KMS-11 (cell line): Measurements from ENCODE around the gene MLLT11.

ENCODE experiments used
- H2AFZ ChIP-seq: fragments of 200-600 bp; sonication (generic); 2 replicates; pipeline ENCODE4 v1.6.1; 2016; ENCODE audit warnings: antibody characterized with exemption, mixed run types, low read depth
- H3K27ac ChIP-seq: fragments of 200-600 bp; sonication (generic); 2 replicates; pipeline ENCODE4 v1.6.1; 2016; ENCODE audit warnings: mild to moderate bottlenecking, mixed run types
- H3K27me3 ChIP-seq: fragments of 200-600 bp; sonication (generic); 2 replicates; pipeline ENCODE4 v1.6.1; 2017; ENCODE audit warnings: mild to moderate bottlenecking, low read depth, mixed run types, moderate library complexity; ENCODE audit not compliant: insufficient read depth
- H3K36me3 ChIP-seq: fragments of 200-600 bp; sonication (generic); 2 replicates; pipeline ENCODE4 v1.6.1; 2017; ENCODE audit warnings: mild to moderate bottlenecking, mixed run types; ENCODE audit not compliant: insufficient read depth
- H3K4me1 ChIP-seq: fragments of 200-600 bp; sonication (generic); 2 replicates; pipeline ENCODE4 v1.6.1; 2016; ENCODE audit warnings: mild to moderate bottlenecking, low read depth, mixed run types; ENCODE audit not compliant: poor library complexity, severe bottlenecking
- H3K4me2 ChIP-seq: fragments of 200-600 bp; sonication (generic); 2 replicates; pipeline ENCODE4 v1.7.0; 2016; ENCODE audit warnings: mild to moderate bottlenecking, mixed run types
- H3K4me3 ChIP-seq: fragments of 200-600 bp; sonication (generic); IDR thresholded peaks from 2 replicates; pipeline ENCODE4 v1.6.1; 2017; ENCODE audit warnings: low read depth, low read length, mixed read lengths; ENCODE audit not compliant: insufficient read depth
- H3K79me2 ChIP-seq: fragments of 200-600 bp; sonication (generic); 2 replicates; pipeline ENCODE4 v1.6.1; 2016; ENCODE audit warnings: low read depth, mixed run types; ENCODE audit not compliant: insufficient read depth
- H3K9ac ChIP-seq: fragments of 200-600 bp; sonication (generic); 2 replicates; pipeline ENCODE4 v1.6.1; 2016; ENCODE audit warnings: mild to moderate bottlenecking, mixed run types
- H4K20me1 ChIP-seq: fragments of 200-600 bp; sonication (generic); 2 replicates; pipeline ENCODE4 v1.6.1; 2016; ENCODE audit warnings: mild to moderate bottlenecking, mixed run types; ENCODE audit not compliant: insufficient read depth
- TF ChIP-seq, protein P1 (sequence below): fragments of 200-600 bp; sonication (generic); conservative IDR thresholded peaks from 2 replicates; pipeline ENCODE4 v1.6.1; 2017; ENCODE audit warnings: low read depth, mild to moderate bottlenecking, antibody characterized with exemption, low read length, moderate library complexity, mixed read lengths

Gene MLLT11

DNA sequence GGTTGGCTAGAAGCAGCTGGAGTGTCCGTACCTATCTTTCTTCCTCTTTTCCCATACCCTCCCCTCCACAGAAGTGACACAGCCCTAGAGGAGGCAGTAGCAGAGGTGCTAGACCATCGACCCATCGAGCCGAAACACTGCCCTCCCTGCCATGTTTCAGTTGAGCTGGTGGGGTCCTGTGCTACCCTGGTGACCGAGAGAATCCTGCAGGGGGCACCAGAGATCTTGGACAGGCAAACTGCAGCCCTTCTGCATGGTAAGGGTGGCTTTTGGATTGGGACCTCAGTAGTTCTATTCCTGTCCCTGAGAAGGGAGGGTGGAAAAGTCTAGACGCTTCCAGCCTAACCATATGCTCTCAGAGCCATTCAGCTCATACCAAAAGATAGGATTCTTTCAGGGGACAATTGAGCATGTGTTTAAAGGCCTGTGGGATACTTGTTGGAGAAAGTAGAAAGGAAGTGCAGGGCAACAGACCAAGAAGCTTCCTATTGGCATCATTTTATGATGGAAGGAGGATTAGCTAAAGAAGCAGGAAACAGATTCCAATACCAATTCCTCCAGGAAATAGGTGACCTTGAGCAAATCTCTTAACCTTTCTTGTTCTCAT lies 35.6 kb upstream of the MLLT11 start:
- no peak overlapping the region for H3K4me2 ChIP-seq
- H3K9ac ChIP-seq: no peak overlapping the region
- no peaks in the 10 kb centered on the region for H3K79me2 ChIP-seq
- no peaks in the 10 kb centered on the region for H3K27me3 ChIP-seq
- TF ChIP-seq, protein P1, sequence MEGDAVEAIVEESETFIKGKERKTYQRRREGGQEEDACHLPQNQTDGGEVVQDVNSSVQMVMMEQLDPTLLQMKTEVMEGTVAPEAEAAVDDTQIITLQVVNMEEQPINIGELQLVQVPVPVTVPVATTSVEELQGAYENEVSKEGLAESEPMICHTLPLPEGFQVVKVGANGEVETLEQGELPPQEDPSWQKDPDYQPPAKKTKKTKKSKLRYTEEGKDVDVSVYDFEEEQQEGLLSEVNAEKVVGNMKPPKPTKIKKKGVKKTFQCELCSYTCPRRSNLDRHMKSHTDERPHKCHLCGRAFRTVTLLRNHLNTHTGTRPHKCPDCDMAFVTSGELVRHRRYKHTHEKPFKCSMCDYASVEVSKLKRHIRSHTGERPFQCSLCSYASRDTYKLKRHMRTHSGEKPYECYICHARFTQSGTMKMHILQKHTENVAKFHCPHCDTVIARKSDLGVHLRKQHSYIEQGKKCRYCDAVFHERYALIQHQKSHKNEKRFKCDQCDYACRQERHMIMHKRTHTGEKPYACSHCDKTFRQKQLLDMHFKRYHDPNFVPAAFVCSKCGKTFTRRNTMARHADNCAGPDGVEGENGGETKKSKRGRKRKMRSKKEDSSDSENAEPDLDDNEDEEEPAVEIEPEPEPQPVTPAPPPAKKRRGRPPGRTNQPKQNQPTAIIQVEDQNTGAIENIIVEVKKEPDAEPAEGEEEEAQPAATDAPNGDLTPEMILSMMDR: peak; percentile 99
- H3K4me3 ChIP-seq: no peak overlapping the region
- H3K36me3 ChIP-seq: no peaks in the 10 kb centered on the region
- no peaks in the 10 kb centered on the region for H3K4me1 ChIP-seq
- no peaks in the 10 kb centered on the region for H4K20me1 ChIP-seq
- H3K27ac ChIP-seq: no peak overlapping the region
- H2AFZ ChIP-seq: no peak overlapping the region

- Histone ChIP-seq H4K20me1 (no peaks in the 10 kb centered on the region), H3K27me3 (no peaks in the 10 kb centered on the region), H3K4me1 (no peaks in the 10 kb centered on the region), H3K27ac (no peak overlapping the region), H3K4me3 (no peak overlapping the region), H2AFZ (no peak overlapping the region), H3K4me2 (no peak overlapping the region), H3K79me2 (no peaks in the 10 kb centered on the region), H3K36me3 (no peaks in the 10 kb centered on the region), H3K9ac (no peak overlapping the region)
- TF ChIP-seq, protein P1: no peak
Observed at GRCh38 chr1:151026460-151026859, 33.7 kb upstream of the MLLT11 start.

DNA sequence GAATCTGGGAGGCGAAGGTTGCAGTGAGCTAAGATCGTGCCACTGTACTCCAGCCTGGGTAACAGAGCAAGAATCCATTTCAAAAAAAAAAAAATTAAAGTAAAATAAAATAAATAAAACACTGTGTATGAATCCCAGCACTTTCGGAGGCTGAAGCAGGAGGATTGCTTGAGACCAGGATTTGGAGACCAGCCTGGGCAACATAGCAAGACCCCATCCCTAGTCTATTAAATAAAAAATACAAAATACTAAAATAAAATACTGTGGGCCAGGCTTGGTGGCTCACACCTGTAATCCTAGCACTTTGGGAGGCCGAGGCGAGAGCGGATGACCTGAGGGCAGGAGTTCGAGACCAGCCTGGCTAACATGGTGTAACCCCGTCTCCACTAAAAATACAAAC lies 28.0 kb upstream of the MLLT11 start:
- H3K27ac ChIP-seq: no peak overlapping the region
- no peaks in the 10 kb centered on the region for H3K79me2 ChIP-seq
- H3K9ac ChIP-seq: no peak overlapping the region
- TF ChIP-seq, protein P1: no peak
- no peaks in the 10 kb centered on the region for H3K4me1 ChIP-seq
- no peaks in the 10 kb centered on the region for H3K36me3 ChIP-seq
- no peaks in the 10 kb centered on the region for H4K20me1 ChIP-seq
- no peak overlapping the region for H2AFZ ChIP-seq
- H3K4me3 ChIP-seq: no peak overlapping the region
- no peak overlapping the region for H3K4me2 ChIP-seq
- no peaks in the 10 kb centered on the region for H3K27me3 ChIP-seq

- no peak overlapping the region for H3K4me3 ChIP-seq
- H3K79me2 ChIP-seq: no peaks in the 10 kb centered on the region
- TF ChIP-seq, protein P1: no peak
- no peak overlapping the region for H3K27ac ChIP-seq
- no peak overlapping the region for H3K4me2 ChIP-seq
- H4K20me1 ChIP-seq: no peaks in the 10 kb centered on the region
- H3K4me1 ChIP-seq: no peaks in the 10 kb centered on the region
- no peaks in the 10 kb centered on the region for H3K36me3 ChIP-seq
- no peak overlapping the region for H2AFZ ChIP-seq
- H3K9ac ChIP-seq: no peak overlapping the region
- H3K27me3 ChIP-seq: no peaks in the 10 kb centered on the region
Observed at GRCh38 chr1:151035167-151035566, 25.0 kb upstream of the MLLT11 start.
